IMR-90 (cell line): ENCODE results near the gene CALHM1. TPM values are rescaled to one million over a fixed set of nuclear protein-coding genes. Genes with fewer than 3 reads are reported as not detected.

Experiments used
- ATAC-seq: fragments of 200-7000 bp; cut with Tn5 transposase; 2 replicates; pipeline ENCODE4 v1.9.1; 2020; ENCODE audit warnings: low read depth, mild to moderate bottlenecking, moderate library complexity
- BruUV-seq: library from RNA; stranded (reverse); fragments of 400-500 nt; replicated peaks from 2 replicates; lab custom pipeline; 2021; lab: Mats Ljungman, UMichigan
- CTCF ChIA-PET: fragments of 300-600 bp; formaldehyde crosslinking; extraction: SDS; loops from one replicate; lab custom pipeline; 2021; ENCODE audit warnings: antibody characterized with exemption; lab: Yijun Ruan, JAX
- POLR2A ChIA-PET: fragments of 300-600 bp; sonication (Branson Sonifier 250); formaldehyde crosslinking; loops from one replicate; lab custom pipeline; 2022; ENCODE audit warnings: antibody characterized with exemption; ENCODE audit not compliant: unreplicated experiment; lab: Charles Lee
- DNase-seq: peaks from one replicate; pipeline ENCODE4 v3.0.0; 2013
- H2AFZ ChIP-seq: replicated peaks from 2 replicates; pipeline ENCODE3; 2013; ENCODE audit warnings: low read length, mild to moderate bottlenecking; ENCODE audit not compliant: poor library complexity
- H2AK5ac ChIP-seq: 2 replicates; pipeline ENCODE4 v1.6.1; 2013; ENCODE audit warnings: low read depth, low read length, inconsistent platforms
- H2AK9ac ChIP-seq: replicated peaks from 2 replicates; pipeline ENCODE3; 2013; ENCODE audit warnings: mild to moderate bottlenecking, low read depth, low read length, moderate library complexity; ENCODE audit not compliant: poor library complexity
- H2BK120ac ChIP-seq: 2 replicates; pipeline ENCODE4 v1.6.1; 2013; ENCODE audit warnings: low read depth, low read length, inconsistent platforms
- H2BK15ac ChIP-seq: 3 replicates; pipeline ENCODE4 v1.6.1; 2013; ENCODE audit warnings: low read depth, low read length, inconsistent platforms
- H2BK20ac ChIP-seq: 2 replicates; pipeline ENCODE4 v1.6.1; 2013; ENCODE audit warnings: low read depth, mild to moderate bottlenecking, inconsistent platforms, low read length, moderate library complexity
- H2BK5ac ChIP-seq: 2 replicates; pipeline ENCODE4 v1.6.1; 2013; ENCODE audit warnings: mild to moderate bottlenecking, low read depth, low read length, inconsistent platforms; ENCODE audit not compliant: poor library complexity, severe bottlenecking
- H3K14ac ChIP-seq: replicated peaks from 2 replicates; pipeline ENCODE4 v1.6.1; 2013; ENCODE audit warnings: low read depth, low read length, inconsistent platforms
- H3K18ac ChIP-seq: 2 replicates; pipeline ENCODE4 v1.6.1; 2013; ENCODE audit warnings: low read depth, low read length, control low read depth
- H3K23ac ChIP-seq: 2 replicates; pipeline ENCODE4 v1.6.1; 2013; ENCODE audit warnings: low read depth, low read length, inconsistent platforms
- H3K27ac ChIP-seq: 2 replicates; pipeline ENCODE4 v1.5.1; 2013; ENCODE audit warnings: mild to moderate bottlenecking, control low read depth, low read length; ENCODE audit not compliant: insufficient read depth
- H3K27me3 ChIP-seq: 2 replicates; pipeline ENCODE4 v1.6.1; 2013; ENCODE audit warnings: low read length; ENCODE audit not compliant: control insufficient read depth, insufficient read depth
- H3K36me3 ChIP-seq: 2 replicates; pipeline ENCODE4 v1.6.1; 2013; ENCODE audit warnings: low read length, mixed read lengths; ENCODE audit not compliant: control insufficient read depth, insufficient read depth
- H3K4ac ChIP-seq: 2 replicates; pipeline ENCODE4 v1.6.1; 2013; ENCODE audit warnings: low read depth, low read length, inconsistent platforms
- H3K4me1 ChIP-seq: 2 replicates; pipeline ENCODE4 v1.6.1; 2013; ENCODE audit warnings: low read length, mixed read lengths; ENCODE audit not compliant: control insufficient read depth, insufficient read depth
- H3K4me2 ChIP-seq: 2 replicates; pipeline ENCODE4 v1.6.1; 2013; ENCODE audit warnings: low read depth, mild to moderate bottlenecking, control low read depth, low read length, moderate library complexity
- H3K4me3 ChIP-seq: 2 replicates; pipeline ENCODE4 v1.5.1; 2013; ENCODE audit warnings: low read depth, mild to moderate bottlenecking, control low read depth, low read length, moderate library complexity; ENCODE audit not compliant: insufficient read depth
- H3K56ac ChIP-seq: 2 replicates; pipeline ENCODE4 v1.6.1; 2013; ENCODE audit warnings: low read length, inconsistent platforms; ENCODE audit not compliant: insufficient read depth; ENCODE audit errors: extremely low read depth
- H3K79me1 ChIP-seq, 2 experiments: 2 replicates each; pipeline ENCODE4 v1.6.1; 2013; ENCODE audit warnings: low read length in 2 of 2, inconsistent platforms in 1 of 2, low read depth in 1 of 2
- H3K9ac ChIP-seq: 2 replicates; pipeline ENCODE4 v1.6.1; 2013; ENCODE audit warnings: low read depth, low read length, control low read depth
- H3K9me1 ChIP-seq: 2 replicates; pipeline ENCODE4 v1.6.1; 2013; ENCODE audit warnings: low read length, inconsistent platforms; ENCODE audit not compliant: insufficient read depth
- H3K9me3 ChIP-seq: 2 replicates; pipeline ENCODE4 v1.6.1; 2013; ENCODE audit warnings: low read length; ENCODE audit not compliant: control insufficient read depth, insufficient read depth
- H4K20me1 ChIP-seq: 2 replicates; pipeline ENCODE4 v1.6.1; 2013; ENCODE audit warnings: low read length, inconsistent platforms; ENCODE audit not compliant: insufficient read depth
- H4K5ac ChIP-seq: 2 replicates; pipeline ENCODE4 v1.6.1; 2013; ENCODE audit warnings: mild to moderate bottlenecking, low read depth, low read length, control low read depth
- H4K8ac ChIP-seq, 2 experiments: 2 replicates each; pipeline ENCODE4 v1.6.1; 2013; ENCODE audit warnings: low read depth in 2 of 2, low read length in 2 of 2, control low read depth in 1 of 2, inconsistent platforms in 1 of 2
- H4K91ac ChIP-seq: 2 replicates; pipeline ENCODE4 v1.6.1; 2013; ENCODE audit warnings: low read depth, low read length, inconsistent platforms; ENCODE audit not compliant: insufficient read depth
- BHLHE40 ChIP-seq: fragments of 150-350 bp; IDR thresholded peaks from 2 replicates; pipeline ENCODE4 v1.6.1; 2016; ENCODE audit warnings: mild to moderate bottlenecking, low read depth, low read length
- CEBPB ChIP-seq: IDR thresholded peaks from 2 replicates; pipeline ENCODE4 v1.6.1; 2012; ENCODE audit warnings: low read depth, low read length, improper control_type of control experiment
- CHD1 ChIP-seq: IDR thresholded peaks from 2 replicates; pipeline ENCODE4 v1.6.1; 2012; ENCODE audit warnings: low read depth, low read length, improper control_type of control experiment
- CTCF ChIP-seq: conservative IDR thresholded peaks from 2 replicates; pipeline ENCODE4 v1.5.1; 2012; ENCODE audit warnings: mild to moderate bottlenecking, low read depth, low read length, improper control_type of control experiment
- ELK1 ChIP-seq: fragments of 150-350 bp; IDR thresholded peaks from 2 replicates; pipeline ENCODE4 v1.6.1; 2016; ENCODE audit warnings: low read depth, mild to moderate bottlenecking, low read length, moderate library complexity, borderline replicate concordance
- FOS ChIP-seq: fragments of 150-350 bp; IDR thresholded peaks from 2 replicates; pipeline ENCODE4 v1.6.1; 2016; ENCODE audit warnings: low read depth, low read length
- MAZ ChIP-seq: IDR thresholded peaks from 2 replicates; pipeline ENCODE4 v1.6.1; 2012; ENCODE audit warnings: low read depth, mild to moderate bottlenecking, low read length, improper control_type of control experiment, moderate library complexity, borderline replicate concordance
- MXI1 ChIP-seq: IDR thresholded peaks from 2 replicates; pipeline ENCODE4 v1.6.1; 2012; ENCODE audit warnings: low read depth, mild to moderate bottlenecking, low read length, moderate library complexity, borderline replicate concordance
- NFE2L2 ChIP-seq: fragments of 150-350 bp; IDR thresholded peaks from 2 replicates; pipeline ENCODE4 v1.6.1; 2016; ENCODE audit warnings: low read depth, mild to moderate bottlenecking, low read length
- RCOR1 ChIP-seq: IDR thresholded peaks from 2 replicates; pipeline ENCODE4 v1.6.1; 2012; ENCODE audit warnings: mild to moderate bottlenecking, low read length, improper control_type of control experiment; ENCODE audit not compliant: insufficient replicate concordance
- RFX5 ChIP-seq: IDR thresholded peaks from 2 replicates; pipeline ENCODE4 v1.8.0; 2012; ENCODE audit warnings: low read depth, mild to moderate bottlenecking, low read length, moderate library complexity
- SMC3 ChIP-seq: fragments of 150-350 bp; IDR thresholded peaks from 2 replicates; pipeline ENCODE4 v1.6.1; 2016; ENCODE audit warnings: low read depth, mild to moderate bottlenecking, antibody characterized with exemption, low read length, moderate library complexity
- WGBS, 2 experiments: methylation state at CpG; one replicate each; pipeline versions ENCODE4 v1.1.5 to v1.1.7; 2013; ENCODE audit warnings: missing lambda C conversion rate in 2 of 2; ENCODE audit not compliant: insufficient read length in 1 of 2; ENCODE audit errors: extremely low coverage in 2 of 2; 5-methylcytosine and 5-hydroxymethylcytosine counted together
- dilution Hi-C: fragments of 300-500 bp; cut with HindIII; formaldehyde crosslinking; loops from one replicate; pipeline ENCODE4 v1.14.3; 2018; ENCODE audit warnings: low sequenced_read_pairs; ENCODE audit not compliant: unreplicated experiment
- in situ Hi-C: fragments of 300-500 bp; cut with MboI; formaldehyde crosslinking; loops from 3 replicates; pipeline ENCODE4 v1.14.3; 2019; ENCODE audit warnings: low sequenced_read_pairs, inconsistent platforms, mixed read lengths
- intact Hi-C: fragments of 100-400 bp; cut with micrococcal nuclease; formaldehyde crosslinking; loops from 2 replicates; pipeline ENCODE4 v1.10.0; 2022
- polyA plus RNA-seq, 3 experiments: library from polyadenylated mRNA; depleted of rRNA; stranded (reverse); fragments of >200 nt; gene quantifications; 2 replicates each; pipeline ENCODE4 v1.2.3, GENCODE V29; 2012; ENCODE audit warnings: low replicate concordance in 1 of 3
- total RNA-seq: library from RNA; depleted of rRNA; stranded (reverse); fragments of >200 nt; gene quantifications from 2 replicates; pipeline ENCODE4 v1.2.3, GENCODE V29; 2012
- TF ChIP-seq, protein P1 (sequence below): fragments of 150-350 bp; IDR thresholded peaks from 2 replicates; pipeline ENCODE4 v1.6.1; 2017; ENCODE audit warnings: mild to moderate bottlenecking, antibody characterized with exemption, low read length, low read depth

CALHM1 gene
- total and polyA plus RNA-seq, 2 of the 4 experiments (the other 2 are of a cell fraction) = not detected

DNA sequence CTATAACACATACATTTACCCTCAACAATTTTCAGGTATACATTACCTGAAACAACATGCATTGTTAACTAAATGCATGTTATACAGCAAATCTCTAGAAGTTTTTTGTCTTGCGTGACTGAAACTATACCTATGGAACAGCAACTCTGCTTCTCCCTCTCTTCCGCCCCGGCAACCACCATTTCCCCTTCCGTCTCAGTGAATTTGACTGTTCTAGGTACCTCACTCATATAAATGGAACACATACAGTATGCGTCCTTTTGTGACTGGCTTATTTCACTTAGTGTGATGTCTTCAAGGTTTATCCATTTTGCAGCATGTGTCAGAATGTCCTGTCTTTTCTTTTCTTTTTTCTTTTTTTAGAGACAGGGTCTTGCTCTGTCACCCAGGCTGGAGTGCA, 29.1 kb downstream of the CALHM1 start:
- dilution Hi-C loops = no loop called here
- no peaks in the 10 kb centered on the region for H4K20me1 ChIP-seq
- no peak overlapping the region for H3K18ac ChIP-seq
- H3K14ac ChIP-seq = no peak overlapping the region
- no peaks in the 10 kb centered on the region for H3K9me1 ChIP-seq
- H3K9ac ChIP-seq = no peak overlapping the region
- H3K23ac ChIP-seq = no peak overlapping the region
- no peak overlapping the region for H2BK15ac ChIP-seq
- in situ Hi-C loops = no loop called here
- no peak overlapping the region for H2BK20ac ChIP-seq
- H3K4me1 ChIP-seq = no peaks in the 10 kb centered on the region
- no peak overlapping the region for H2AFZ ChIP-seq
- no peaks in the 10 kb centered on the region for H3K9me3 ChIP-seq
- WGBS, 2 experiments = 100% methylated on average over 2 of the region's 5 CpGs; no CpG with 5 or more reads in 1 of the 2 experiments
- no peak for ATAC-seq
- H3K27me3 ChIP-seq = no peaks in the 10 kb centered on the region
- TF ChIP-seq SMC3 (no peak), RFX5 (no peak), ELK1 (no peak), RCOR1 (no peak), CTCF (no peak), MAZ (no peak), FOS (no peak), MXI1 (no peak), NFE2L2 (no peak), CHD1 (no peak), BHLHE40 (no peak), CEBPB (no peak)
- TF ChIP-seq, protein P1, sequence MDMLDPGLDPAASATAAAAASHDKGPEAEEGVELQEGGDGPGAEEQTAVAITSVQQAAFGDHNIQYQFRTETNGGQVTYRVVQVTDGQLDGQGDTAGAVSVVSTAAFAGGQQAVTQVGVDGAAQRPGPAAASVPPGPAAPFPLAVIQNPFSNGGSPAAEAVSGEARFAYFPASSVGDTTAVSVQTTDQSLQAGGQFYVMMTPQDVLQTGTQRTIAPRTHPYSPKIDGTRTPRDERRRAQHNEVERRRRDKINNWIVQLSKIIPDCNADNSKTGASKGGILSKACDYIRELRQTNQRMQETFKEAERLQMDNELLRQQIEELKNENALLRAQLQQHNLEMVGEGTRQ = no peak
- BruUV-seq = no TSS peak
- no peak overlapping the region for H2BK5ac ChIP-seq
- H2AK9ac ChIP-seq = no peak overlapping the region
- no peak overlapping the region for H3K4me3 ChIP-seq
- no peak overlapping the region for H3K4me2 ChIP-seq
- H3K4ac ChIP-seq = no peak overlapping the region
- H3K36me3 ChIP-seq = peaks cover 44% of the 10 kb centered on the region
- intact Hi-C loops = no loop called here
- no peak overlapping the region for H3K27ac ChIP-seq
- H2BK120ac ChIP-seq = no peak overlapping the region
- no peak overlapping the region for H4K91ac ChIP-seq
- H4K8ac ChIP-seq = no peak overlapping the region
- ChIA-PET POLR2A (no interaction called here), CTCF (no interaction called here)
- H4K5ac ChIP-seq = no peak overlapping the region
- DNase-seq = no peak
- H3K79me1 ChIP-seq = peaks cover 8 to 11% of the 10 kb centered on the region in 2 experiments; a peak in 3 of 4 replicates
- H3K56ac ChIP-seq = no peak overlapping the region
- no peak overlapping the region for H2AK5ac ChIP-seq
